Pancreas (tissue), 10 donors: ENCODE results near the gene FKBP4. TPM values are rescaled to one million over a fixed set of nuclear protein-coding genes. Genes with fewer than 3 reads are reported as not detected.

Experiments
- ATAC-seq, 4 donors: fragments of 200-7000 bp; cut with Tn5 transposase; one replicate each; pipeline versions ENCODE4 v1.8.0 to v1.9.1; 2020; ENCODE audit warnings: mild to moderate bottlenecking in 4 of 4, moderate library complexity in 4 of 4
- DNase-seq, 6 donors: peaks; one replicate each; pipeline ENCODE4 v3.0.0-alpha.2; 2020
- FAIRE-seq: peaks from 2 replicates; lab custom pipeline; 2012; peaks lifted over from hg19 to GRCh38; lab: Jason Lieb, UNC
- H3K27ac ChIP-seq, 4 donors: fragments of 200-600 bp; sonication (generic); 1 replicate in 3 of 4; 2 replicates in 1 of 4; pipeline versions ENCODE4 v1.5.0 to v1.8.0; 2020
- H3K27me3 ChIP-seq, 4 donors: fragments of 200-600 bp; one replicate each; pipeline ENCODE4 v1.8.0; 2021
- H3K36me3 ChIP-seq, 3 donors: fragments of 200-600 bp; sonication (generic) in 1 of 3; one replicate each; pipeline versions ENCODE4 v1.5.0 to v1.8.0; 2020 to 2021
- H3K4me1 ChIP-seq, 3 donors: fragments of 200-600 bp; one replicate each; pipeline ENCODE4 v1.8.0; 2021
- H3K4me3 ChIP-seq, 4 donors: fragments of 200-600 bp; sonication (generic) in 2 of 4; one replicate each; pipeline versions ENCODE4 v1.5.0 to v1.8.0; 2020 to 2021
- H3K9me3 ChIP-seq, 4 donors: fragments of 200-600 bp; one replicate each; pipeline ENCODE4 v1.8.0; 2021
- CTCF ChIP-seq, 4 donors: fragments of 200-600 bp; sonication (generic) in 3 of 4; IDR thresholded peaks; one replicate each; pipeline versions ENCODE4 v1.5.0 to v1.8.0; 2021; ENCODE audit warnings: antibody characterized with exemption in 4 of 4
- WGBS, 2 donors: extraction: QIAGEN DNeasy Blood & Tissue Kit; methylation state at CpG; one replicate each; pipeline ENCODE4 v1.1.7; 2013; 5-methylcytosine and 5-hydroxymethylcytosine counted together
- intact Hi-C, 3 donors: fragments of 100-400 bp; cut with DNase I; formaldehyde crosslinking; loops; one replicate each; pipeline versions ENCODE4 v1.11.1 to v1.14.2; 2022
- polyA plus RNA-seq, 2 donors: library from polyadenylated mRNA; stranded (reverse); fragments of 200-250 nt; gene quantifications; one replicate each; pipeline ENCODE4 v1.2.3, GENCODE V29; 2013
- total RNA-seq, 6 donors: library from RNA; stranded (reverse); fragmentation: NEBNext Ultra II Directional in 4 of 6; extraction: Animal tissue kit (Norgen Biotek cat#: 25700) in 4 of 6; gene quantifications; one replicate each; pipeline versions ENCODE4 v1.2.1 to v1.2.4, GENCODE V29; 2021 to 2023
- donor health status: healthy with polysubstance abuse.
- donor health status: DM: no; HTN: no; CAD: no; lungs with moderate emphysema.
- donor health status: DM: no; HTN: no; CAD: no.
- donor health status: control.
- donor health status: control.
- donor health status: Bipolar disorder and iron deficiency.
- donor health status: DM: yes; HTN: yes; CAD: no.
- donor health status: DM: no; HTN: no; CAD: no.
- donor health status: DM: no; HTN: no; CAD: no.
- donor health status: DM: yes; HTN: yes; CAD: no.

FKBP4 gene
- total and polyA plus RNA-seq, 8 donors, result 24.2 to 72.8 (median 47.8) TPM

DNA sequence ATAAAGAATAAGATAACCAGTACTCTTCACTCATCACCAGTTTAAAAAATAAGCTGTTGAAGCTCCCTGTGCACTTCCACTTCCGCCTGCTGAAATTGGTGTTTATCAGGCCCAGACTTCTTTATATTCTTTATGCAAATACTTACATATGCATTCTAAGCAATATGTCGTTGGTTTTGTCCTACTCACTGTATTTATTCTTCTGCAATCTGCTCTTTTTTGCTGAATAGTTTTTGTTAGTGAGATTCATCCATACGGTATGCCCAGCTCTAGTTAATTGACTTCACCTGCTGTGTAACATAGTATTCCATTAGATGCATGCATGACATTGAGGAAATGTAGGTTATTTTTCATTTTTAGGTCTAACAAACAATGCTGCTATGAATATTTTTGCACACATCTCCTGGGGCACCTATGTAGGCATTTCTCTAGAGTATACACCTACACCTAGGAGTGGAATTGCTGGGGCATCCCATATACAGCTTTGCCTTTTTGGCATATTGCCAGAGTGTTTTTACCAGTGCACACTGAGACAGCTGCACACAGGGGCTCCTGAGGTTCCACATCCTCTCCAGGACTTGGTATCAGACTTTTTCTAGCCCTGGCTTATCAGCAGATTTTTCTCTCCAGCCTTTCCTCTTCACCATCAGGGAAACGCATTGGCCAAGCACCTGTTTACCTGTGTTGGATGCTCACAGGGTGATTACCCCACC is 41.1 kb downstream of the FKBP4 start:
- Histone ChIP-seq H3K27ac (no peak overlapping the region), H3K9me3 (no peaks in the 10 kb centered on the region), H3K4me3 (no peak overlapping the region), H3K4me1 (no peaks in the 10 kb centered on the region), H3K36me3 (no peaks in the 10 kb centered on the region), H3K27me3 (no peaks in the 10 kb centered on the region)
- WGBS, 2 donors, result 73 to 75% methylated on average over 4 of the region's 4 CpGs
- no peak for TF ChIP-seq CTCF (IDR thresholded peaks at IDR 0.05)
- DNase-seq (no peak), ATAC-seq (no peak), FAIRE-seq (no peak)
- intact Hi-C loops, result no loop called here

DNA sequence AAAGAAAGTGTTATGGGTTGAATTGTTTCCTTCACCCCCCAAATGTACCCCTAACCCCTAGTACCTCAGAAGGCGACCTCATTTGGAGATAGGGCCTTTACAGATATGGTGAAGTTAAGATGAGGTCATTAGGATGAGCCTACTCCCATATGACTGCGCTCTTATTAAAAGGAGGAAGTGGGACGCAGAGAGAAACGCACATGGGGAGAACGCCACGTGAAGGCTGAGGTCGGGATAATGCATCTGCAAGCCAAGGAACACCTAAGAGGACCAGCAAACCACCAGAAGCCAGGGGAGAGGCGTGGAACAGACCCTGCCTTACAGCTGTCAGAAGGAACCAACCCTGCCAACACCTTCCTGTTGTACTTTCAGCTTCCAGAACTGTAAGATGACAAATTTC is 41.8 kb downstream of the FKBP4 start:
- FAIRE-seq, result no peak
- no peak for TF ChIP-seq CTCF (IDR thresholded peaks at IDR 0.05)

DNA sequence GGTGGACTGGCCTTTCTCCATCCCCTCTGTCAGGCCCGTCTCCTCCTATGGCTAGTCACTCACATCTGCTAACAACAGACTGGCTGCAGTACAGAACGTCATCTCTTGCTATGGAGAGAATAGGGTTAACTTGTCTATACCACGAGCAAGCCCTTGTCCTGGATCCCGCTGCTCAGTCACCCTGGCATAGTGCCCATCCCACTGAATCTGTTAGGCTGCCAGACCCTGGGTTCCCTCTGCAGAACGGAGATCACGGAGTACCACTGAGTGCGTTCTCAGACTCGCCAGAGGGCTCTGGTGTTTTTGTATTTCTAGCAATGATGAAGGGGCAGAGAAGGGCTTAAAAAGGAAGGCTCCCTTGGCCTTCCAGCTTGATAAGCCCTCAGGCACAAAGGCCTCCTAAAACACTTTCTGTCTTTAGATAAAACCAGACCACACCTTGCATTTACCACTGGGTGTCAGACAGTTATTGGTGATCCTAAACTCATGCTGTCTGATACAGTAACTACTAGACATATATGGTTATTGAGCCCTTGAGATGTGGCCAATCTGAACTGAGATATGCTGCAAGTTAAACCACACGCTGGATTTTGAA is 46.4 kb downstream of the FKBP4 start:
- DNase-seq, result no peak
- H3K27ac ChIP-seq, result no peak overlapping the region
- no peaks in the 10 kb centered on the region for H3K27me3 ChIP-seq
- H3K9me3 ChIP-seq, result no peaks in the 10 kb centered on the region
- H3K4me1 ChIP-seq, result no peaks in the 10 kb centered on the region
- no peak for FAIRE-seq
- peaks cover 0 to 4% (median 0%) of the 10 kb centered on the region in 3 donors for H3K36me3 ChIP-seq
- WGBS, 2 donors, result 68 to 80% methylated on average over 9 of the region's 9 CpGs
- no peak for ATAC-seq
- TF ChIP-seq CTCF (IDR thresholded peaks at IDR 0.05), result no peak
- intact Hi-C loops, result no loop called here
- H3K4me3 ChIP-seq, result no peak overlapping the region

More for the DNA sequence above, 41.8 kb downstream of the FKBP4 start:
- Histone ChIP-seq H3K27ac (no peak overlapping the region), H3K9me3 (no peaks in the 10 kb centered on the region), H3K4me1 (no peaks in the 10 kb centered on the region), H3K27me3 (no peaks in the 10 kb centered on the region), H3K4me3 (no peak overlapping the region), H3K36me3 (no peaks in the 10 kb centered on the region)
- intact Hi-C loops, result no loop called here
- no peak for DNase-seq
- WGBS, 2 donors, result 85 to 87% methylated on average over 8 of the region's 8 CpGs
- ATAC-seq, result no peak

DNA sequence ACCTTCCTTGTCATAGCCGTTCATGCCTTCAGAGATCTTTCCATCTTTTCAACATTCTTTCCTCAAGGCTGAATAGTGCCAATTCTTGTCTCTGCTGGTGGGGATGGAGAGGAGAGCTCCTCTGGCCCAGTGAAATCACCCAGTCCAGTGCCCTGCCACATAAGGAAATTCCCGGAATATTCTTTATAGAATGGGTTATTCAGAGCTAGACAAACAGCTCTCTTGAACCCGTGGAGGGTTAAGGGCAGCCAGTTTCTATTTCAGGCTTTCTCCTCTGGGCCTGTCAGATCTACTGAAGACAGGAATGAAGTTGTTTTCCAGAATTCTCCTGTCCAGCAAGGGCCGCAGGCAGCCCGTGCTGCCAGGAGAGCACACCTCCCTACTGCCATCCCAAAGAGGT is 48.2 kb downstream of the FKBP4 start:
- FAIRE-seq (no peak), DNase-seq (no peak), ATAC-seq (no peak)
- no peaks in the 10 kb centered on the region for H3K4me1 ChIP-seq
- peaks cover 0 to 4% (median 0%) of the 10 kb centered on the region in 3 donors for H3K36me3 ChIP-seq
- no peak overlapping the region for H3K4me3 ChIP-seq
- no peaks in the 10 kb centered on the region for H3K27me3 ChIP-seq
- TF ChIP-seq CTCF (IDR thresholded peaks at IDR 0.05), result no peak
- intact Hi-C loops, result no loop called here
- no peak overlapping the region for H3K27ac ChIP-seq
- WGBS, 2 donors, result 81 to 83% methylated on average over 5 of the region's 5 CpGs
- no peaks in the 10 kb centered on the region for H3K9me3 ChIP-seq

DNA sequence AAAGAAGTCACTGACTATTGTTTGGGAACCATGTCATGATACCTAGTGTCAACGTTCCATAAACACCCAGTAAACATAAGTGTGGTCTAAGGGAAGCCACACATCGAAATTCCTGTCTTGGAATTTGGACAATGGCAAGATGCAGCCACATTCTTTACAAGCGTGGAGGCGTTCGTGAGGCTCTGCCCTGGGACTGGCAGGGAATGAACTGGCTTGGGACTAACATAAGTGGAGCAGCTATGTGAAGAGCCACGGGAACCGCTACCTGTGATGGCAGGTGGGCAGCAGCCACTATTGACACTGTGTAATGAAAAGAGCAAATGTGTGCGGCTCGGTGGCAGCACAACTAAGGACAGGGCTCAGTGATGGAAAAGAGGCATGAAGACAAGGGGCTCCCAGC is 50.0 kb downstream of the FKBP4 start:
- WGBS, 2 donors, result 67 to 69% methylated on average over 9 of the region's 9 CpGs
- Histone ChIP-seq H3K9me3 (no peaks in the 10 kb centered on the region), H3K27me3 (no peaks in the 10 kb centered on the region), H3K36me3 (peaks cover 0 to 4% (median 0%) of the 10 kb centered on the region in 3 donors), H3K27ac (no peak overlapping the region), H3K4me1 (no peaks in the 10 kb centered on the region), H3K4me3 (no peak overlapping the region)
- intact Hi-C loops, result no loop called here
- no peak for FAIRE-seq
- DNase-seq, result no peak
- ATAC-seq, result no peak
- TF ChIP-seq CTCF (IDR thresholded peaks at IDR 0.05), result no peak
